Mesenchymal stem cell (in vitro differentiated cells and primary cell): ENCODE data around the gene INHBA.

ENCODE experiments used
- DNase-seq: peaks from one replicate; pipeline ENCODE4 v3.0.0-alpha.2; 2013
- H2AFZ ChIP-seq: one replicate; pipeline ENCODE4 v1.6.1; 2013; ENCODE audit warnings: low read depth, mild to moderate bottlenecking, control low read depth, inconsistent platforms, low read length, moderate library complexity
- H2AK5ac ChIP-seq: 2 replicates; pipeline ENCODE4 v1.6.1; 2013; ENCODE audit warnings: low read length, moderate library complexity, mild to moderate bottlenecking, inconsistent platforms; ENCODE audit not compliant: severe bottlenecking
- H2BK120ac ChIP-seq: one replicate; pipeline ENCODE4 v1.6.1; 2013; ENCODE audit warnings: low read depth, mild to moderate bottlenecking, inconsistent platforms, low read length, moderate library complexity
- H2BK12ac ChIP-seq, 2 experiments: one replicate each; pipeline ENCODE4 v1.6.1; 2013; ENCODE audit warnings: inconsistent platforms in 2 of 2, low read length in 2 of 2, mild to moderate bottlenecking in 2 of 2, moderate library complexity in 2 of 2, control low read depth in 1 of 2
- H2BK15ac ChIP-seq: one replicate; pipeline ENCODE4 v1.6.1; 2013; ENCODE audit warnings: mild to moderate bottlenecking, low read depth, inconsistent platforms; ENCODE audit not compliant: poor library complexity, severe bottlenecking
- H2BK5ac ChIP-seq: 2 replicates; pipeline ENCODE4 v1.6.1; 2013; ENCODE audit warnings: low read depth, mild to moderate bottlenecking, low read length, control low read depth, inconsistent platforms; ENCODE audit not compliant: poor library complexity, severe bottlenecking
- H3K14ac ChIP-seq, 2 experiments: one replicate each; pipeline ENCODE4 v1.6.1; 2013; ENCODE audit warnings: inconsistent platforms in 2 of 2, low read length in 2 of 2, control low read depth in 1 of 2, mild to moderate bottlenecking in 1 of 2, moderate library complexity in 1 of 2
- H3K18ac ChIP-seq, 2 experiments: one replicate each; pipeline ENCODE4 v1.6.1; 2013; ENCODE audit warnings: inconsistent platforms in 2 of 2, low read length in 2 of 2, control low read depth in 1 of 2, low read depth in 1 of 2, mild to moderate bottlenecking in 1 of 2
- H3K23ac ChIP-seq, 2 experiments: one replicate each; pipeline ENCODE4 v1.6.1; 2013; ENCODE audit warnings: inconsistent platforms in 2 of 2, low read length in 2 of 2, mild to moderate bottlenecking in 2 of 2, moderate library complexity in 2 of 2, control low read depth in 1 of 2
- H3K27ac ChIP-seq: 2 replicates; pipeline ENCODE4 v1.5.1; 2013; ENCODE audit warnings: mild to moderate bottlenecking, moderate library complexity, low read length, control low read depth, inconsistent platforms; ENCODE audit not compliant: poor library complexity, severe bottlenecking
- H3K27me3 ChIP-seq, 2 experiments: 2 replicates each; pipeline versions ENCODE4 v1.6.1 to v1.7.0; 2013; ENCODE audit warnings: low read length in 2 of 2, mild to moderate bottlenecking in 2 of 2, moderate library complexity in 2 of 2, control low read depth in 1 of 2, inconsistent platforms in 1 of 2; ENCODE audit not compliant: control insufficient read depth in 1 of 2, insufficient read depth in 1 of 2
- H3K36me3 ChIP-seq, 2 experiments: 2 replicates each; pipeline versions ENCODE4 v1.6.1 to v1.7.0; 2013; ENCODE audit warnings: low read length in 2 of 2, control low read depth in 1 of 2, inconsistent platforms in 1 of 2, low read depth in 1 of 2, mild to moderate bottlenecking in 1 of 2; ENCODE audit not compliant: insufficient read depth in 2 of 2, control insufficient read depth in 1 of 2
- H3K4ac ChIP-seq, 2 experiments: one replicate each; pipeline ENCODE4 v1.6.1; 2013; ENCODE audit warnings: inconsistent platforms in 2 of 2, low read length in 2 of 2, mild to moderate bottlenecking in 2 of 2, moderate library complexity in 2 of 2, control low read depth in 1 of 2, low read depth in 1 of 2
- H3K4me1 ChIP-seq: 2 replicates; pipeline ENCODE4 v1.6.1; 2013; ENCODE audit warnings: low read depth, low read length, control low read depth; ENCODE audit not compliant: control insufficient read depth, insufficient read depth
- H3K4me2 ChIP-seq: 2 replicates; pipeline ENCODE4 v1.6.1; 2013; ENCODE audit warnings: low read length, mild to moderate bottlenecking, inconsistent platforms; ENCODE audit not compliant: poor library complexity, severe bottlenecking
- H3K4me3 ChIP-seq, 2 experiments: 2 replicates each; pipeline versions ENCODE4 v1.5.1 to v1.7.0; 2013; ENCODE audit warnings: low read length in 2 of 2, mild to moderate bottlenecking in 2 of 2, control low read depth in 1 of 2, low read depth in 1 of 2; ENCODE audit not compliant: insufficient read depth in 1 of 2
- H3K79me1 ChIP-seq: replicated peaks from 2 replicates; pipeline ENCODE4 v1.6.1; 2013; ENCODE audit warnings: mild to moderate bottlenecking, control low read depth, low read length, inconsistent platforms; ENCODE audit not compliant: poor library complexity, severe bottlenecking
- H3K9ac ChIP-seq: 2 replicates; pipeline ENCODE4 v1.7.0; 2013; ENCODE audit warnings: mild to moderate bottlenecking, low read length, moderate library complexity
- H3K9me3 ChIP-seq: 2 replicates; pipeline ENCODE4 v1.7.0; 2013; ENCODE audit warnings: mild to moderate bottlenecking, low read length; ENCODE audit not compliant: control insufficient read depth
- H4K8ac ChIP-seq: one replicate; pipeline ENCODE4 v1.6.1; 2013; ENCODE audit warnings: inconsistent platforms, mild to moderate bottlenecking, low read length, moderate library complexity
- H4K91ac ChIP-seq: one replicate; pipeline ENCODE4 v1.6.1; 2013; ENCODE audit warnings: mild to moderate bottlenecking, low read length, inconsistent platforms
- WGBS: methylation state at CpG from one replicate; pipeline ENCODE4 v1.1.7; 2013; ENCODE audit warnings: mixed read lengths; 5-methylcytosine and 5-hydroxymethylcytosine counted together

Gene INHBA

DNA sequence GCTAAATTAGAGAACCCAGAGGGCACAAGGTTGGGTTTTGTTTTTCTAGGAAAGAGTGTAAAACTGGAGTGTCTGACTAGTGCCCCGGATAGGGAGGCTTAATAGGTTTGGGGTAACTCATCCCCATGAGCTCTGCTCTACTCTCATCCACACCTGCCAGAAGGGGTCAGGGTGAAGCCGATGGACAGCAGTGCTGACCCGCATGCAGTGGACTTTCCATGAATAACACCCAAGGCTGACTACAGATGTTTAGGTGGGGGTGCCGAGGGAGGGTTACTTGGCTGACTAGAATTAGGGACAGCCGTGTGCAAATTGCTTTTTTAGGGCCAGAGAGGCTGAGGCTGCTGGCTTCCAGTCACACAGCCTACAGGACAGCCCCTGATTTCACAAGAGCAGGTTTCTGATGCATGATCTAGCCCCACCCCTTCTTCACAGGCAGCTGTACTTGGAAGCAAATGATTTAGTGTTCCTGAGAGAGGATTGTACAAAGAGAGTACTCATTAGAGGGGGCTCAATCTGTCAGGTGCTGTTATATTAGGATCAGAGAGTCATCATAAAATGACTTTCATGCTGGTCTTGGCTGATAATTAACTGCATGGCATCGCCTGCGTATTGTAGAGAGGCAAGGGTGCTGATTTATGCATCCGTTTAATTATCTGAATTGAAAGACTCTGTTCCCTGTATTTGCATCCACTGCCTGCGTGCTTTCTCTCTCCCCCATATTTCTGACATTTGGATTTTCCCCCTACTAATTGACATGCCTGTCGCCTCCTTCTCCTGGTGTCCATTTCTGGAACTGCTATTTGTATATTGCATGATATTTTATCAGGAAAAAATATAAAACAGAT lies 9.5 kb downstream of the INHBA start:
- no peak overlapping the region for H3K4me3 ChIP-seq
- H3K79me1 ChIP-seq, result peaks cover 8% of the 10 kb centered on the region
- no peak overlapping the region for H2AFZ ChIP-seq
- H3K27ac ChIP-seq, result peak overlapping the region; percentile 3
- H3K9me3 ChIP-seq, result no peaks in the 10 kb centered on the region
- peak; percentile 75 for DNase-seq
- peaks cover 30 to 45% of the 10 kb centered on the region in 2 experiments for H3K36me3 ChIP-seq
- no peak overlapping the region for H2BK120ac ChIP-seq
- no peaks in the 10 kb centered on the region for H3K27me3 ChIP-seq
- H3K9ac ChIP-seq, result peak overlapping the region; percentile 93
- no peak overlapping the region for H2BK15ac ChIP-seq
- peaks cover 22% of the 10 kb centered on the region for H3K4me1 ChIP-seq
- peak overlapping the region; percentile 25 for H4K91ac ChIP-seq
- H3K4ac ChIP-seq, result peak overlapping the region in 1 of 2 experiments; percentile 54
- no peak overlapping the region for H2AK5ac ChIP-seq
- WGBS, result 88% methylated on average over 7 of the region's 10 CpGs
- H3K18ac ChIP-seq, result peak overlapping the region; percentile 8 to 85
- no peak overlapping the region for H3K14ac ChIP-seq
- peak overlapping the region in 1 of 2 experiments; percentile 47 for H2BK12ac ChIP-seq
- H3K23ac ChIP-seq, result no peak overlapping the region
- no peak overlapping the region for H2BK5ac ChIP-seq
- H3K4me2 ChIP-seq, result peak overlapping the region; percentile 7
- H4K8ac ChIP-seq, result no peak overlapping the region

DNA sequence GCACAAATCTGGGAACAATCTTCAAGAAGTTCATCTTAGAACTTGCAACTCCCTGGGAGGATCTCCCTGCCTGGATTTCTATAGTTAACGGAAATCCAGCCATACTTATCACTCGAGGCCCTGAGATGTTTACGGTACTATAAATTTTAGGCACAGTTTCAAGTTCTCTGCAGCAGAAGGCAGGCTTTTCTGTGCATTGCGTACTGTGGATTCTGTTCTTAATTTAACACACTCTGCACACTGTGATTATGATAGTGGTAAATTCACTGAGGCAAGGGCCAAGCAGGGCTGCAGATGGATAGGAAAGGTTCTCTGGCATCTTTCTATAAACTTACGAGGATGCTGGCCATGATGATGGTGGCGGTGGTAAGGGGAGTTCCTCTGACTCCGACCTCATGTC lies 10.6 kb downstream of the INHBA start:
- Histone ChIP-seq H2BK120ac (no peak overlapping the region), H3K36me3 (peaks cover 30 to 49% of the 10 kb centered on the region in 2 experiments), H3K4me1 (peaks cover 22% of the 10 kb centered on the region), H2AFZ (no peak overlapping the region), H2AK5ac (no peak overlapping the region), H3K9me3 (no peaks in the 10 kb centered on the region), H4K91ac (no peak overlapping the region), H3K79me1 (peaks cover 10% of the 10 kb centered on the region), H3K4me3 (no peak overlapping the region), H2BK15ac (peak overlapping the region; percentile 5), H3K4me2 (no peak overlapping the region), H3K18ac (peak overlapping the region in 1 of 2 experiments; percentile 41), H2BK12ac (no peak overlapping the region), H3K23ac (no peak overlapping the region), H3K9ac (peak overlapping the region; percentile 28), H3K27ac (no peak overlapping the region), H2BK5ac (no peak overlapping the region), H4K8ac (no peak overlapping the region), H3K14ac (no peak overlapping the region), H3K4ac (no peak overlapping the region), H3K27me3 (no peaks in the 10 kb centered on the region)
- no peak for DNase-seq
- 88% methylated on average over 7 of the region's 7 CpGs for WGBS

DNA sequence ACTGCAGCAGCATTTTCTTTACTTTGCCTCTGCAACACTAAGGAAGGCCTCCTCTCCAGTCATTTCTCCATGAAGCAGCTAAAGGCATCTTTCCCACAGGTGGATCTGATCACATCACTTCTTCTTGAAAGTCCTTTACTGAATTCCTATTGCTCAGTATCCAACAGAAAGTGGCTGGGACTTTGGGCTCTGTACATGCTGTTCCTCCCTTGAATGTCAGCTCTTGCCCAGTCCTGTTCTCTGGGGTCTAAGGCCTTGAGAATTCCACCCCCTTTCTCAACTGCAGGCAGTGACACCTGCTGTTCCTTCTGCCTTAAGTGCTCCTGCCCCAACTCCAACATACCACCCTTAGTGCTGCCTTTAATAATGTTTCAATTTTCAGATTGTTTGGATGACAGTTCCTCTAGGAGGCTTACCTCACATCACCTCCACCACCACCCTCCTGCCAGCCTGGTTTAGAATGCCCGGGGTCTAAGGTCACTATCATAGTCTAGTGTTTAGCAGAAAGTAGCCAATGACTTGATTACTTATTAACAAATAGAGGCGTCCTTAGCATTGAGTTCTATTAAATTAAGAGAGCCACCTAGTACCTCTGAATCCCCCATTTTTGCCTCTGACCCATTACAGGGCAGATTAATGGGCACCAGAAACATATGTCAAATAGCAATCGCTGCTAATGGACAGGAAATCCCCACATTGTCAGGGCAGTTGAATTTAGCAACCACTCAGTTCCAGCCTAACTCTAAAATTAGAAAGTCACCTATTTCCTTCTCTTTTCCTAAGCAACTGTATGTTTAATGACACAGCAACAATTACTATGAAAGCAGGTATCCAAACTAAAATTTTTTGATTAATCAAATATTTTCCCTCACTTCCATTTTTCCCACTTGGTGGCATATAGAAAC lies 11.4 kb downstream of the INHBA start:
- Histone ChIP-seq H3K23ac (no peak overlapping the region), H2AK5ac (no peak overlapping the region)

DNA sequence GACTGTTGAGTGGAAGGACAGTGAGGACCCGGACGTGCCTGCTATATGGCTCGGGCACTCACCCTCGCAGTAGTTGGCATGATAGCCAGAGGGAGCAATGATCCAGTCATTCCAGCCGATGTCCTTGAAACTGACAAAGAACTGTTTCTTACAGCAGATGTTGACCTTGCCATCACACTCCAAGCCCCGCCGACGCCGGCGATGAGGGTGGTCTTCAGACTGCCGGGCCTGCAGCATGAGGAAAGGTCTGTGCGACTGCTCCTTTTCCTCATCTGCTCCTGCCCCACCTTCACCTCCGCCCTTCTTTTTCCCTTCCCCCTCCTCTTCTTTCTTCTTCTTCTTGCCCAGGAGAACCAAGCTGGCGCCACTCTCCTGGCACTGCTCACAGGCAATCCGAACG lies 13.1 kb downstream of the INHBA start:
- no peak overlapping the region for H2BK12ac ChIP-seq
- no peak overlapping the region for H3K4me2 ChIP-seq
- WGBS, result 99% methylated on average over 16 of the region's 16 CpGs

More for the DNA sequence above, 11.4 kb downstream of the INHBA start:
- Histone ChIP-seq H4K8ac (no peak overlapping the region), H3K4ac (no peak overlapping the region), H3K18ac (no peak overlapping the region), H3K9ac (no peak overlapping the region), H2BK12ac (no peak overlapping the region), H3K4me3 (no peak overlapping the region), H4K91ac (no peak overlapping the region), H3K27me3 (no peaks in the 10 kb centered on the region), H3K4me1 (peaks cover 22% of the 10 kb centered on the region), H2AFZ (no peak overlapping the region), H3K14ac (no peak overlapping the region), H2BK120ac (no peak overlapping the region), H3K9me3 (no peaks in the 10 kb centered on the region), H3K27ac (no peak overlapping the region), H3K36me3 (peaks cover 30 to 55% of the 10 kb centered on the region in 2 experiments), H2BK5ac (no peak overlapping the region), H2BK15ac (no peak overlapping the region), H3K79me1 (peaks cover 12% of the 10 kb centered on the region), H3K4me2 (no peak overlapping the region)
- DNase-seq, result no peak
- WGBS, result 87% methylated on average over 2 of the region's 3 CpGs

More for the DNA sequence above, 13.1 kb downstream of the INHBA start:
- Histone ChIP-seq H4K91ac (no peak overlapping the region), H4K8ac (no peak overlapping the region), H3K18ac (no peak overlapping the region), H3K4ac (no peak overlapping the region), H3K4me1 (peaks cover 20% of the 10 kb centered on the region), H2BK5ac (no peak overlapping the region), H2AK5ac (no peak overlapping the region), H3K9ac (no peak overlapping the region), H2BK15ac (no peak overlapping the region), H3K36me3 (peaks cover 30 to 55% of the 10 kb centered on the region in 2 experiments), H3K27me3 (no peaks in the 10 kb centered on the region), H3K27ac (no peak overlapping the region), H3K9me3 (no peaks in the 10 kb centered on the region), H2AFZ (no peak overlapping the region), H3K14ac (no peak overlapping the region), H3K23ac (no peak overlapping the region), H2BK120ac (no peak overlapping the region), H3K4me3 (no peak overlapping the region), H3K79me1 (peaks cover 12% of the 10 kb centered on the region)
- DNase-seq, result no peak
